SJCRH30 (cell line): ENCODE data around the gene ZNF428. TPM values are rescaled to one million over a fixed set of nuclear protein-coding genes. Genes with fewer than 3 reads are reported as not detected.

Experiments used
- total RNA-seq: library from RNA; depleted of rRNA; stranded (reverse); fragments of >200 nt; shearing (Covaris generic); gene quantifications from 2 replicates; pipeline ENCODE4 v1.2.3, GENCODE V29; 2014; rRNA removed

ZNF428 gene
- total RNA-seq, 1 experiment from 2014 or later = 46.8 TPM

Other genes with a start within 250 kb of the ZNF428 start
- gene TEX101, start 204.7 kb downstream of the ZNF428 start, total RNA-seq = not detected in 2 replicates
- gene LYPD3, start 154.0 kb downstream of the ZNF428 start, total RNA-seq = not detected in 2 replicates
- gene PHLDB3, start 114.9 kb downstream of the ZNF428 start, total RNA-seq = 4.4 and 5.2 TPM in 2 replicates
- 11.5 and 12.2 TPM in 2 replicates for gene ETHE1, start 92.4 kb downstream of the ZNF428 start, total RNA-seq
- gene ZNF575, start 86.4 kb downstream of the ZNF428 start, total RNA-seq = not detected in 2 replicates
- 43.0 and 43.5 TPM in 2 replicates for gene XRCC1, start 44.1 kb downstream of the ZNF428 start, total RNA-seq
- 2.7 and 3.9 TPM in 2 replicates for gene PINLYP, start 43.8 kb downstream of the ZNF428 start, total RNA-seq
- 24.0 and 24.6 TPM in 2 replicates for gene IRGQ, start 23.5 kb downstream of the ZNF428 start, total RNA-seq
- 10.3 and 13.1 TPM in 2 replicates for gene ZNF576, start 23.0 kb downstream of the ZNF428 start, total RNA-seq
- 0.10 and 0.12 TPM in 2 replicates for gene SRRM5, start 7.5 kb downstream of the ZNF428 start, total RNA-seq
- gene CADM4, start 20.2 kb upstream of the ZNF428 start, total RNA-seq = 3.1 and 3.2 TPM in 2 replicates
- 9.4 and 16.6 TPM in 2 replicates for gene PLAUR, start 50.5 kb upstream of the ZNF428 start, total RNA-seq
- gene IRGC, start 96.4 kb upstream of the ZNF428 start, total RNA-seq = not detected in 2 replicates
- 22.5 and 25.7 TPM in 2 replicates for gene SMG9, start 135.3 kb upstream of the ZNF428 start, total RNA-seq
- gene KCNN4, start 161.3 kb upstream of the ZNF428 start, total RNA-seq = 0.38 and 0.63 TPM in 2 replicates
- gene LYPD5, start 182.8 kb upstream of the ZNF428 start, total RNA-seq = 0.06 and 0.35 TPM in 2 replicates
- gene ZNF283, start 207.7 kb upstream of the ZNF428 start, total RNA-seq = 9.7 and 15.0 TPM in 2 replicates